OCI-LY3 (cell line): ENCODE data around the gene GPR137.

Source experiments
- EZH2phosphoT487 ChIP-seq: fragments of 200-600 bp; shearing (Covaris generic); IDR thresholded peaks from 2 replicates; pipeline ENCODE4 v1.6.1; 2018; ENCODE audit warnings: antibody characterized with exemption, mixed run types, low read depth
- TF ChIP-seq, protein P1 (sequence below): fragments of 200-600, 300-600 bp; sonication (generic); IDR thresholded peaks from 2 replicates; pipeline ENCODE4 v1.5.1; 2014; ENCODE audit warnings: antibody characterized with exemption, low read length, low read depth

DNA sequence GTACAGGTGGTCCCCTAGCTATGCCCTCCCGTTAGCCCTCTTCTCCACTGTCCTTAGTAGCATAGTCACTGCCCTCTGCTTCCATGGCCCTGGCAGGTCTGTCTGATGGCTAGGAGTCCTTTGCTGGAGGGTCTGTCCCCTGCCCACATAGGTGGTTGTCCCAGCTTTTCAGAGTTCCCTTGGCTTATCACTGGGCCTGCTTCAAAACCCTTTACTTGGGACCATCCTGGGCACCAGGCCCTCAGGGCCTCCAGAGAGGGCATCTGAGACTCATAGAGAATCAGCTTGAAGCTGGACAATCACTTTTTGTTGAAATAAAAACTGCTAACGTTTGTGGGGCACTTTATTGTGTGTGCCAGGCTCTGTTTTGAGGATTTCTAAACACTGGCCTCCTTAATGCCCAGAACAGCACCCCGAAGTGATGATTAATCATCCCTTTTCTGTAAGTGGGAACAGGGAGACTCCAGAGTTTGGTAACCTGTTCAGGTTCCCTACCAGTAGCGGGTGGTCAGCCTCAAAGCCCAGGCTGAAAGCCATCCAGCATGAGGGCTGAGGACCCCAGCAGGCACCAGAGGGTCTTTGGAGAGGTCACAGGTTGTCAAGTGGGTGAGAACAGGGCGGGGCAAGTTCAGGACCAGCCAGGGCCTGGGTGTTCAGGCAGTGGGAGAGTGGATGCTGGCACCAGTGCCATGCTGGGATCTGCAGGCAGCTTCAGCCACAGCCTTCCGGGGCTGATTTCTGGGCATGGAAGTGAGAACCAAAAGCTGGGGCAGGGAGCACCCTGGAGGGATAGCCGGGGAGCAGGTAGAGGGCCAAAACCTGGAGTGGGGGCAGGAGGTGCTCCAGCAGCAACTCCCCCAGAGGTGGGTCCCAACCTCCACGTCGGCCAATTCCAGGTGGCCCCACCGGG is 5.0 kb downstream of the GPR137 start:
- TF ChIP-seq, protein P1, sequence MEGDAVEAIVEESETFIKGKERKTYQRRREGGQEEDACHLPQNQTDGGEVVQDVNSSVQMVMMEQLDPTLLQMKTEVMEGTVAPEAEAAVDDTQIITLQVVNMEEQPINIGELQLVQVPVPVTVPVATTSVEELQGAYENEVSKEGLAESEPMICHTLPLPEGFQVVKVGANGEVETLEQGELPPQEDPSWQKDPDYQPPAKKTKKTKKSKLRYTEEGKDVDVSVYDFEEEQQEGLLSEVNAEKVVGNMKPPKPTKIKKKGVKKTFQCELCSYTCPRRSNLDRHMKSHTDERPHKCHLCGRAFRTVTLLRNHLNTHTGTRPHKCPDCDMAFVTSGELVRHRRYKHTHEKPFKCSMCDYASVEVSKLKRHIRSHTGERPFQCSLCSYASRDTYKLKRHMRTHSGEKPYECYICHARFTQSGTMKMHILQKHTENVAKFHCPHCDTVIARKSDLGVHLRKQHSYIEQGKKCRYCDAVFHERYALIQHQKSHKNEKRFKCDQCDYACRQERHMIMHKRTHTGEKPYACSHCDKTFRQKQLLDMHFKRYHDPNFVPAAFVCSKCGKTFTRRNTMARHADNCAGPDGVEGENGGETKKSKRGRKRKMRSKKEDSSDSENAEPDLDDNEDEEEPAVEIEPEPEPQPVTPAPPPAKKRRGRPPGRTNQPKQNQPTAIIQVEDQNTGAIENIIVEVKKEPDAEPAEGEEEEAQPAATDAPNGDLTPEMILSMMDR, result no peak
- no peak for TF ChIP-seq EZH2phosphoT487
